Activated CD4-positive, alpha-beta T cell treated with anti-CD3 and anti-CD28 coated beads, Interleukin-2, amount 10 ng/mL, durations not matched to agents 7 days and 5 days (primary cell): ENCODE results near the gene ATP7B. TPM values are rescaled to one million over a fixed set of nuclear protein-coding genes. Genes with fewer than 3 reads are reported as not detected.
A peak's percentile ranks its signal among the peaks of the same experiment; 100 is the strongest.
"Not testable (repeated sequence)": the region's sequence is repeated elsewhere in the genome, so short reads cannot be mapped to it uniquely, and the experiment has no call there.

Source experiments
- CTCF ChIA-PET: fragments of 350-600 bp; sonication (Branson Sonifier 250); formaldehyde crosslinking; loops from one replicate; lab custom pipeline; 2021; ENCODE audit warnings: antibody characterized with exemption; lab: Charles Lee
- POLR2A ChIA-PET: fragments of 350-600 bp; sonication (Branson Sonifier 250); formaldehyde crosslinking; loops from one replicate; lab custom pipeline; 2021; ENCODE audit warnings: antibody characterized with exemption; lab: Charles Lee
- DNase-seq: peaks from one replicate; pipeline ENCODE4 v3.0.0-alpha.2; 2020
- H3K27ac Mint-ChIP-seq: one replicate; pipeline ENCODE4 v1.8.0; 2021; ENCODE audit warnings: mild to moderate bottlenecking, moderate library complexity, mixed read lengths
- H3K27me3 Mint-ChIP-seq: one replicate; pipeline ENCODE4 v1.8.0; 2021; ENCODE audit warnings: mixed read lengths
- H3K36me3 Mint-ChIP-seq: one replicate; pipeline ENCODE4 v1.8.0; 2021; ENCODE audit warnings: low read depth, mixed read lengths
- H3K4me1 Mint-ChIP-seq: one replicate; pipeline ENCODE4 v1.8.0; 2021; ENCODE audit warnings: mixed read lengths
- H3K4me3 Mint-ChIP-seq: one replicate; pipeline ENCODE4 v1.8.0; 2021; ENCODE audit warnings: mild to moderate bottlenecking, moderate library complexity, mixed read lengths
- H3K9me3 Mint-ChIP-seq: one replicate; pipeline ENCODE4 v1.8.0; 2021; ENCODE audit warnings: mixed read lengths
- total RNA-seq, 2 experiments: library from RNA; stranded (reverse); gene quantifications; one replicate each; pipeline ENCODE4 v1.2.3, GENCODE V29; 2021

Gene ATP7B
- total RNA-seq, 2 experiments from 2014 or later: 0.62 to 0.74 TPM

DNA sequence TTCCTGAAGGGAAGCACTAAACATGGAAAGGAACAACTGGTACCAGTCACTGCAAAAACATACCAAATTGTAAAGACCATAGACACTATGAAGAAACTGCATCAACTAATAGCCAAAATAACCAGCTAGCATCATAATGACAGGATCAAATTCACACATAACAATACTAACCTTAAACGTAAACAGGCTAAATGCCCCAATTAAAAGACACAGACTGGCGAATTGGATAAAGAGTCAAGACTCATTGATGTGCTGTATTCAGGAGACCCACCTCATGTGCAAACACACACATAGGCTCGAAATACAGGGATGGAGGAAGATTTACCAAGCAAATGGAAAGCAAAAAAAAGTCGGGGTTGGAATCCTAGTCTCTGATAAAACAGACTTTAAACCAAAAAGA lies 26.3 kb downstream of the ATP7B start:
- DNase-seq, H3K4me3 Mint-ChIP-seq, CTCF ChIA-PET, POLR2A ChIA-PET, H3K9me3 Mint-ChIP-seq, H3K4me1 Mint-ChIP-seq, H3K36me3 Mint-ChIP-seq, H3K27ac Mint-ChIP-seq: not testable (repeated sequence)
- peaks cover 26% of the 10 kb centered on the region for H3K27me3 Mint-ChIP-seq

GRCh38 chr13:51983292-51983691 lies 28.0 kb downstream of the ATP7B start:
- H3K4me3 Mint-ChIP-seq, DNase-seq, H3K4me1 Mint-ChIP-seq, H3K9me3 Mint-ChIP-seq, H3K36me3 Mint-ChIP-seq, CTCF ChIA-PET, POLR2A ChIA-PET, H3K27ac Mint-ChIP-seq: not testable (repeated sequence)
- peaks cover 26% of the 10 kb centered on the region for H3K27me3 Mint-ChIP-seq

DNA sequence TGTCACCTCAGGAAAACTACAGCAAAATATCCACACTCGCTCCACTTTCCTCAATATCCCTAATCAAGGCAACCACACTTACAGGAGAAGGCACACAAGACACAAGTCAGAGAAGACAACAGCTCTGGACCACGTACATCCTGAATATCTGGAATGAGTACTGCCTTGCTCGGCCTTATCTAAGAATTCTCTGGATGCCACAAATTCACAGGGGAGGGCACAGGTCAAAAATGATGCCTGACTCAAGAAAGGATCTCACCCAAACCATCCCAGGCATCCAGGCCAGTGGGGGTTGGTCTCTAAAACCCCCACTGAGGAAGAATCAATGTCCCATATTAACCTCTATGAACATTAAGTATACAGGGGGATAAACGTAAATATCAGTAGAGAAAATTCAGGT lies 29.9 kb downstream of the ATP7B start:
- H3K4me1 Mint-ChIP-seq: no peaks in the 10 kb centered on the region
- no peak for DNase-seq
- H3K9me3 Mint-ChIP-seq: no peaks in the 10 kb centered on the region
- CTCF ChIA-PET: no interaction called here
- H3K27me3 Mint-ChIP-seq: peaks cover 17% of the 10 kb centered on the region
- H3K4me3 Mint-ChIP-seq: no peak overlapping the region
- H3K36me3 Mint-ChIP-seq: no peaks in the 10 kb centered on the region
- POLR2A ChIA-PET: no interaction called here
- H3K27ac Mint-ChIP-seq: no peak overlapping the region

GRCh38 chr13:51980908-51981307 lies 30.3 kb downstream of the ATP7B start:
- Mint-ChIP-seq H3K4me1 (no peaks in the 10 kb centered on the region), H3K27ac (no peak overlapping the region), H3K4me3 (no peak overlapping the region), H3K36me3 (no peaks in the 10 kb centered on the region), H3K9me3 (no peaks in the 10 kb centered on the region), H3K27me3 (peaks cover 15% of the 10 kb centered on the region)
- POLR2A ChIA-PET: no interaction called here
- CTCF ChIA-PET: no interaction called here
- DNase-seq: no peak

DNA sequence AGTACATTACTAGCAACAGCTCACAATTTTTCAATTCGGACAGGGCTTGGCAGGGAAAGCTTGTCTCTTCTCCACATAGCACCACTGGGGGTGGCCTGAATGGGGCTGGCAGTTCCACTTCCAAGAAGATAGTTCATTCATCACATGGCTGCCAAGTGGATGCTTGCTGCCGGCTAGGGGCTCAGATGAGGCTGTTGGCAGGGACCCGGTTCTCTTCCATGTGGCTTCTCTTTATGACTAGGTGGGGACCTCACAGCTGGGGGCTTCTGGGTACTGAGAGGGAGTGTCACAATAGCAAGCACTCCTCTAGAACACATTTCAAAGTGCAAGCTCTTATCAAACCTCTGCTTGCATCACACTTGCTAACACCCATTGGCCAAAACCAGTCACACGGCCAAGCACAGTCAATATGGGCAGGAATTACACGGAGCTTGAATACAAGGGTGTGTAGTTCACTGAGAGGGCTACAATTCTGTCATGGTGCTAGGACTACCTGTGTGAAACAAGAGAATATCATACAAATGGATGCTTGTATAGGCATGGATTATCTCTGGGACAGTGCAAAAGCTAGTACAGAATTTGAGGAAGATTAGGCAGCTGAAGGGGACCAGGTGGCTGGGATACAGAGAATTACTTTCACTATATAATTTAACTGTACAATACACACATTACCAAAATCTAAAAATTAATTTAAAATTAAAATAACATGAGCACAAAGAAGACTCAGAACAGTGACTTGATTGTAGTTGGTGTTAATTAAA lies 32.3 kb downstream of the ATP7B start:
- peaks cover 2% of the 10 kb centered on the region for H3K27me3 Mint-ChIP-seq
- no peaks in the 10 kb centered on the region for H3K4me1 Mint-ChIP-seq
- H3K4me3 Mint-ChIP-seq: no peak overlapping the region
- no peaks in the 10 kb centered on the region for H3K9me3 Mint-ChIP-seq
- ChIA-PET CTCF (interaction anchor here (1.2 to 1.3 kb wide), 2 partner anchors 13 to 19 kb away, joined by 3 to 5 read pairs; no protein-coding TSS in a partner anchor), POLR2A (no interaction called here)
- no peaks in the 10 kb centered on the region for H3K36me3 Mint-ChIP-seq
- DNase-seq: no peak
- no peak overlapping the region for H3K27ac Mint-ChIP-seq

DNA sequence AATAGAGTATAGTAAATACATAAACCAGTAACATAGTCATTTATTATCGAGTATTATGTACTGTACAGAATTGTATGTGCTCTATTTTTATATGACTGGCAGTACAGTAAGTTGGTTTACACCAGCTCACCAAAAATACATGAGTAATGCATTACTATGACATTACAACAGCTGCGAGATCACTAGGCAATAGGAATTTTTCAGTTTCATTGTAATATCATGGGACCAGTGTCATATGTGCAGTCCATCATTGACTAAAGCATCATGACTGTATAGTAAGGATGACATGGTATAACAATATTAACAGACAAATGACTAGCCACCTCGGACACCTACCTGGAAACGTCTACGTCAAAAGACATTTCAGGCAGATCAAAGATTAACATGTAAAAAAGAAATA lies 33.6 kb downstream of the ATP7B start:
- Mint-ChIP-seq H3K9me3 (no peaks in the 10 kb centered on the region), H3K4me1 (no peaks in the 10 kb centered on the region), H3K36me3 (no peaks in the 10 kb centered on the region), H3K4me3 (no peak overlapping the region), H3K27ac (no peak overlapping the region), H3K27me3 (peaks cover 2% of the 10 kb centered on the region)
- POLR2A ChIA-PET: no interaction called here
- CTCF ChIA-PET: interaction anchor here (1.0 to 1.2 kb wide), 2 partner anchors 18 to 19 kb away, joined by 3 read pairs; no protein-coding TSS in a partner anchor
- no peak for DNase-seq

GRCh38 chr13:51976890-51977289 lies 34.4 kb downstream of the ATP7B start:
- H3K4me3 Mint-ChIP-seq: no peak overlapping the region

DNA sequence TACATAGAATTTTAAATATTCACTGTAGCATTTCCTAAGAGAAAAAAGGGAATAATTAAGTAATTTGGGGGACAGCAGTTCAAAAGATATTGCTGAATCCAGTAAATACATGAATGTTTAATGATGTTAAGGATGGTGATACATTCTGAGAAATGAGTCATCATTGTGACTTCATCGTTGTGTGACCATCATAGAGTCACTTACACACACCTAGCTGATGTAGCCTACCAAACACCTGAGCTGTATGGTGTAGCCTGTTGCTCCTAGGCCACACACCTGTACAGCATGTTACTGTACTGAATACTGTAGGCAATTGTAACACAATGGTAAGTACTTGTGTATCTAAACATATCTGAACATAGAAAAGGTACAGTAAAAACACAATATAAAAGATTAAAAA lies 34.8 kb downstream of the ATP7B start:
- Mint-ChIP-seq H3K27ac (no peak overlapping the region), H3K4me3 (no peak overlapping the region), H3K36me3 (no peaks in the 10 kb centered on the region), H3K4me1 (peaks cover 4% of the 10 kb centered on the region), H3K27me3 (peaks cover 2% of the 10 kb centered on the region), H3K9me3 (no peaks in the 10 kb centered on the region)
- CTCF ChIA-PET: interaction anchor here (0.9 kb wide), 2 partner anchors 15 to 176 kb away, joined by 3 to 5 read pairs; no protein-coding TSS in a partner anchor
- DNase-seq: no peak
- POLR2A ChIA-PET: no interaction called here

More at GRCh38 chr13:51976890-51977289, 34.4 kb downstream of the ATP7B start:
- Mint-ChIP-seq H3K27ac (no peak overlapping the region), H3K9me3 (no peaks in the 10 kb centered on the region), H3K27me3 (peaks cover 2% of the 10 kb centered on the region), H3K36me3 (no peaks in the 10 kb centered on the region), H3K4me1 (peaks cover 2% of the 10 kb centered on the region)
- ChIA-PET CTCF (interaction anchor here (0.9 to 1.0 kb wide), 3 partner anchors 14 to 177 kb away, joined by 3 to 5 read pairs (median 3); no protein-coding TSS in a partner anchor), POLR2A (no interaction called here)
- DNase-seq: no peak

DNA sequence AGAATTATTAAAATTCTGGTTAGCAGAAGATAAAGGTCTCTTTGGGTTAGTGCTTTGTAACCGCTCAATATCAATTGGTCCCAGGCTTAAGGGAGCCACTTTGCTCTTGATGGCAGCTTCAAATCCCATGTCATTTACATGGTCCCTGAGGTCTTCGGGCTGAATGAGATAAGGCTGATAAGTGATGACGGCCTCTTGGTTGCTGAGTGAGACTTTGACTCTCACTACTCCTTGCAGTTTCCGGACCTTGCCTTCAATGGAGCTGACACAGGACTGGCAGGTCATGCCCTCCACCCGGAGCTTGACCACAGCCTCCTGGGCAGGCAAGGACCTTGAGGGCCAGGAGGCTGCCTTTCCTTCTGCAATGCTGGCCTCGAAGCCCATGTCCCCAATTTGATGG lies 36.8 kb downstream of the ATP7B start:
- H3K9me3 Mint-ChIP-seq: no peaks in the 10 kb centered on the region

GRCh38 chr13:51971520-51972426 lies 39.5 kb downstream of the ATP7B start:
- POLR2A ChIA-PET: no interaction called here
- DNase-seq: no peak
- H3K27ac Mint-ChIP-seq: peak overlapping the region; percentile 70
- H3K9me3 Mint-ChIP-seq: no peaks in the 10 kb centered on the region
- H3K4me1 Mint-ChIP-seq: peaks cover 38% of the 10 kb centered on the region
- H3K4me3 Mint-ChIP-seq: no peak overlapping the region
- no peaks in the 10 kb centered on the region for H3K27me3 Mint-ChIP-seq
- H3K36me3 Mint-ChIP-seq: no peaks in the 10 kb centered on the region
- CTCF ChIA-PET: interaction anchor here (0.5 to 2.1 kb wide), 3 partner anchors 10 to 146 kb away, joined by 3 to 8 read pairs (median 5); no protein-coding TSS in a partner anchor

More for the DNA sequence above, 36.8 kb downstream of the ATP7B start:
- no peak overlapping the region for H3K4me3 Mint-ChIP-seq
- CTCF ChIA-PET: interaction anchor here (1.5 kb wide), 1 partner anchor 10 kb away, joined by 3 read pairs; no protein-coding TSS in a partner anchor
- H3K27ac Mint-ChIP-seq: no peak overlapping the region
- POLR2A ChIA-PET: no interaction called here
- DNase-seq: no peak
- H3K4me1 Mint-ChIP-seq: peaks cover 22% of the 10 kb centered on the region
- H3K27me3 Mint-ChIP-seq: no peaks in the 10 kb centered on the region
- H3K36me3 Mint-ChIP-seq: no peaks in the 10 kb centered on the region

DNA sequence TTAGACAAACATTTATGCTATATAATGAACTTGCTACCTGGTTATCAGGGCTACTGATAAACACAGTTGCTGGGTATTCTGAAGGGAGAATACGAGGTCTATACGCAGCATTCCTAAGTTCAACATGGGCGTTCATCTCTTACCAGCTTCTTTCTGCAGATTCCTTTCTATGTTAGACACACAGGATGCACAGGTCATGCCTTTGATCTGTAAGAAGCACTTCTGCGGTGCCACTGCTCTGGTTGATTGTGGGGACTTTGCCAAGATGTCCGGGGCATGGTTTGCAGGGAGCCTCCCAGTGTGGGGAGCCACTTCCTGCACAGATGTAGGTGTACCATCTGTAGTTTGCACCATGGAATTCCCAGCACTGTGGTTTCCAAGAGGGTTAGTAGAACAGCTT lies 40.9 kb downstream of the ATP7B start:
- H3K4me1 Mint-ChIP-seq: peaks cover 51% of the 10 kb centered on the region
- no peak overlapping the region for H3K4me3 Mint-ChIP-seq
- ChIA-PET POLR2A (no interaction called here), CTCF (interaction anchor here (0.9 to 2.1 kb wide), 3 partner anchors 9 to 16 kb away, joined by 3 to 8 read pairs (median 5); no protein-coding TSS in a partner anchor)
- peaks cover 4% of the 10 kb centered on the region for H3K36me3 Mint-ChIP-seq
- DNase-seq: peak; percentile 38
- H3K27ac Mint-ChIP-seq: peak overlapping the region; percentile 48
- H3K9me3 Mint-ChIP-seq: no peaks in the 10 kb centered on the region
- no peaks in the 10 kb centered on the region for H3K27me3 Mint-ChIP-seq

DNA sequence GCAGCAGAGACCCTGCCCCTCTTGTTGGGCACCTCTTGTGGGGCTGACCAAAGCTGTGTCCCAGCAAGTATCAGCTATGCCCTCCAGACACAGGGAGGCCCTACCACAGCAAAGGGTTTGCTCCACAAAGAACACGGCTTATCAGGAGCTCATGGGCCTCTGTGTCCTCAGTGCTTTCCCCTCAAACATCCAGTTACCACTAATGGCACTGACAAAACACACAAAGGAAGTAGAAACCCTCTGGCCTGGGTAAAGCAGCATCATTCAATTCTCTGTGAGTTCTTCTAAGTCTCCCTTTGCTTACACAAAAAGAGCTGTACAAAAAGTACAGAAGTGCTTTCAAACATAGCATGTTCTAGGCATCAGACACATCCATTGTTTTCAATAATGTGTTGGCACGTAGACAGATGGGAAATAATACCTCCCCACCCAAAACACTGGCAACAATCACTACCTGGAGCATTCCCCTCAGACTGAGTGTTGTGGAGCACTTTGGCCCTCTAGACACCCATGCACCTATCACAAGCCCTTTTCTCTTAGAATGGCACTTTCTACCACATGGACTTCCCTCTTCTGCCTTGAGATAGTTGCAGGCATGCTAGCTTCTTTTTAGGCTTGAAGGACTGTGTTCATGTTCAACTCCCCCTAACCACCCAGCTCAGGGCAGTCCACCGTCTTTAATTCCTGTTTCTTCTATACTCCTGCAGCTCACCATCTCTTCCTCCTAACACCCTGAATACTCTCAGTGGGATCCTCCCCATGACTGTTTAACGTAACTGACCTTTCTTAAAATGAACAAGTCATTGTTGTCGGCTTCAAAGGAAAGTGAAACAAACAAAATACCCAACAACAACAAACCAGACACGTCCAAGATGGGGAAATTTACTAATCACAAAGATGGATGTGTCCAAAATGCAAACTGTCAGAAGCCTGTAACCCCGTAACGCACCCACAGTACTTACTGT lies 43.5 kb downstream of the ATP7B start:
- peaks cover 53% of the 10 kb centered on the region for H3K4me1 Mint-ChIP-seq
- H3K9me3 Mint-ChIP-seq: no peaks in the 10 kb centered on the region
- peaks cover 4% of the 10 kb centered on the region for H3K36me3 Mint-ChIP-seq
- ChIA-PET POLR2A (no interaction called here), CTCF (interaction anchor here (0.8 kb wide), 1 partner anchor 11 kb away, joined by 3 read pairs; no protein-coding TSS in a partner anchor)
- DNase-seq: no peak
- H3K4me3 Mint-ChIP-seq: no peak overlapping the region
- H3K27ac Mint-ChIP-seq: peak overlapping the region; percentile 75
- no peaks in the 10 kb centered on the region for H3K27me3 Mint-ChIP-seq
